Uterus (tissue), 4 donors: ENCODE data around the gene TWNK. TPM values are rescaled to one million over a fixed set of nuclear protein-coding genes. Genes with fewer than 3 reads are reported as not detected.

Experiments used
- DNase-seq, 2 donors: peaks; one replicate each; pipeline ENCODE4 v3.0.0-alpha.2; 2019 to 2020
- H3K27ac ChIP-seq, 2 donors: fragments of 200-600 bp; sonication (generic); 1 replicate in 1 of 2; 2 replicates in 1 of 2; pipeline ENCODE4 v1.5.1; 2016 to 2018
- H3K27me3 ChIP-seq, 2 donors: fragments of 200-600 bp; sonication (generic); one replicate each; pipeline ENCODE4 v1.5.1; 2018 to 2019; ENCODE audit warnings: control low read depth in 1 of 2
- H3K36me3 ChIP-seq, 2 donors: fragments of 200-600 bp; sonication (generic); one replicate each; pipeline ENCODE4 v1.5.1; 2019; ENCODE audit warnings: control low read depth in 1 of 2
- H3K4me1 ChIP-seq, 2 donors: fragments of 200-600 bp; sonication (generic); one replicate each; pipeline ENCODE4 v1.5.1; 2018 to 2019; ENCODE audit warnings: control low read depth in 1 of 2
- H3K4me3 ChIP-seq, 2 donors: fragments of 200-600 bp; sonication (generic); 1 replicate in 1 of 2; 2 replicates in 1 of 2; pipeline ENCODE4 v1.5.1; 2018 to 2019; ENCODE audit warnings: mild to moderate bottlenecking in 1 of 2
- H3K9me3 ChIP-seq, 2 donors: fragments of 200-600 bp; sonication (generic); one replicate each; pipeline ENCODE4 v1.5.1; 2019; ENCODE audit warnings: control low read depth in 1 of 2
- POLR2A ChIP-seq, 2 donors: fragments of 450-650 bp; IDR thresholded peaks; one replicate each; pipeline ENCODE4 v1.6.1; 2016; ENCODE audit warnings: antibody characterized with exemption in 2 of 2, mild to moderate bottlenecking in 1 of 2, moderate library complexity in 1 of 2
- intact Hi-C: fragments of 100-400 bp; cut with DNase I; formaldehyde crosslinking; loops from one replicate; pipeline ENCODE4 v1.15.1; 2023; ENCODE audit warnings: low total_unique reads
- total RNA-seq, 4 donors: library from RNA; depleted of rRNA in 3 of 4; stranded (reverse); fragments of >200 nt in 3 of 4; gene quantifications; one replicate each; pipeline versions ENCODE4 v1.1.0 to v1.2.4, GENCODE V29; 2014 to 2023
- TF ChIP-seq, protein P1 (sequence below), 4 experiments: fragments of 200-600 bp in 2 of 4; fragments of 450-650 bp in 2 of 4; sonication (generic) in 2 of 4; IDR thresholded peaks; one replicate each; pipeline ENCODE4 v1.5.1; 2016 to 2019; ENCODE audit warnings: antibody characterized with exemption in 4 of 4, mild to moderate bottlenecking in 2 of 4, moderate library complexity in 1 of 4
- donor health status: DM: yes; HTN: yes; CAD: no.

TWNK gene
- total RNA-seq, 4 donors from 2014 or later, result 0.51 to 11.8 (median 6.2) TPM

DNA sequence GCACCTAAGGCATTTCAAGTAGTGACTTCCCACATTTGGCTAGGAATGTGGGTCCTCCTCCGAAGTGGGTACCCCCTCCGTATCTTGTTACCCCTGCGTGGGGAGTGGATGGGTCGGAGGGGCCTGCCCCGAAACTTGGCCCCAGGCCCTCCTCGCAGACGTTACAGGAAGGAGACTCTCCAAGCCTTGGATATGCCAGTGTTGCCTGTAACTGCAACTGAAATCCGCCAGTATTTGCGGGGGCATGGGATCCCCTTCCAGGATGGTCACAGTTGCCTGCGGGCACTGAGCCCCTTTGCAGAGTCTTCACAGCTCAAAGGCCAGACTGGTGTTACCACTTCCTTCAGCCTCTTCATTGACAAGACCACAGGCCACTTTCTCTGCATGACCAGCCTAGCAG is 823 bp downstream of the TWNK start:
- DNase-seq, result no peak
- TF ChIP-seq, protein P1, sequence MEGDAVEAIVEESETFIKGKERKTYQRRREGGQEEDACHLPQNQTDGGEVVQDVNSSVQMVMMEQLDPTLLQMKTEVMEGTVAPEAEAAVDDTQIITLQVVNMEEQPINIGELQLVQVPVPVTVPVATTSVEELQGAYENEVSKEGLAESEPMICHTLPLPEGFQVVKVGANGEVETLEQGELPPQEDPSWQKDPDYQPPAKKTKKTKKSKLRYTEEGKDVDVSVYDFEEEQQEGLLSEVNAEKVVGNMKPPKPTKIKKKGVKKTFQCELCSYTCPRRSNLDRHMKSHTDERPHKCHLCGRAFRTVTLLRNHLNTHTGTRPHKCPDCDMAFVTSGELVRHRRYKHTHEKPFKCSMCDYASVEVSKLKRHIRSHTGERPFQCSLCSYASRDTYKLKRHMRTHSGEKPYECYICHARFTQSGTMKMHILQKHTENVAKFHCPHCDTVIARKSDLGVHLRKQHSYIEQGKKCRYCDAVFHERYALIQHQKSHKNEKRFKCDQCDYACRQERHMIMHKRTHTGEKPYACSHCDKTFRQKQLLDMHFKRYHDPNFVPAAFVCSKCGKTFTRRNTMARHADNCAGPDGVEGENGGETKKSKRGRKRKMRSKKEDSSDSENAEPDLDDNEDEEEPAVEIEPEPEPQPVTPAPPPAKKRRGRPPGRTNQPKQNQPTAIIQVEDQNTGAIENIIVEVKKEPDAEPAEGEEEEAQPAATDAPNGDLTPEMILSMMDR (IDR thresholded peaks at IDR 0.05), result no peak
- no peaks in the 10 kb centered on the region for H3K9me3 ChIP-seq
- intact Hi-C loops, result no loop called here
- H3K27me3 ChIP-seq, result no peaks in the 10 kb centered on the region
- H3K4me1 ChIP-seq, result peaks cover 6 to 20% of the 10 kb centered on the region in 2 donors
- H3K4me3 ChIP-seq, result peak overlapping the region in 1 of 2 donors; percentile 87
- no peak overlapping the region for H3K27ac ChIP-seq
- H3K36me3 ChIP-seq, result no peaks in the 10 kb centered on the region

DNA sequence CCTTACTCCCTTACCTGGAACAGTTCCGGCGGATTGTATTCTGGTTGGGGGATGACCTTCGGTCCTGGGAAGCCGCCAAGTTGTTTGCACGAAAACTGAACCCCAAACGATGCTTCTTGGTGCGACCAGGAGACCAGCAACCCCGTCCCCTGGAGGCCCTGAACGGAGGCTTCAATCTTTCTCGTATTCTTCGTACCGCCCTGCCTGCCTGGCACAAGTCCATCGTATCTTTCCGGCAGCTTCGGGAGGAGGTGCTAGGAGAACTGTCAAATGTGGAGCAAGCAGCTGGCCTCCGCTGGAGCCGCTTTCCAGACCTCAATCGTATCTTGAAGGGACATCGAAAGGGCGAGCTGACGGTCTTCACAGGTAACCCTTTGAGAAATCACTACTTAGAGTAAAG is 1.7 kb downstream of the TWNK start:
- Histone ChIP-seq H3K4me3 (no peak overlapping the region), H3K27me3 (no peaks in the 10 kb centered on the region), H3K9me3 (no peaks in the 10 kb centered on the region), H3K36me3 (no peaks in the 10 kb centered on the region), H3K4me1 (peaks cover 6 to 20% of the 10 kb centered on the region in 2 donors), H3K27ac (no peak overlapping the region)
- TF ChIP-seq, protein P1 (IDR thresholded peaks at IDR 0.05), result no peak
- TF ChIP-seq POLR2A (IDR thresholded peaks at IDR 0.05), result no peak
- DNase-seq, result no peak
- intact Hi-C loops, result no loop called here

DNA sequence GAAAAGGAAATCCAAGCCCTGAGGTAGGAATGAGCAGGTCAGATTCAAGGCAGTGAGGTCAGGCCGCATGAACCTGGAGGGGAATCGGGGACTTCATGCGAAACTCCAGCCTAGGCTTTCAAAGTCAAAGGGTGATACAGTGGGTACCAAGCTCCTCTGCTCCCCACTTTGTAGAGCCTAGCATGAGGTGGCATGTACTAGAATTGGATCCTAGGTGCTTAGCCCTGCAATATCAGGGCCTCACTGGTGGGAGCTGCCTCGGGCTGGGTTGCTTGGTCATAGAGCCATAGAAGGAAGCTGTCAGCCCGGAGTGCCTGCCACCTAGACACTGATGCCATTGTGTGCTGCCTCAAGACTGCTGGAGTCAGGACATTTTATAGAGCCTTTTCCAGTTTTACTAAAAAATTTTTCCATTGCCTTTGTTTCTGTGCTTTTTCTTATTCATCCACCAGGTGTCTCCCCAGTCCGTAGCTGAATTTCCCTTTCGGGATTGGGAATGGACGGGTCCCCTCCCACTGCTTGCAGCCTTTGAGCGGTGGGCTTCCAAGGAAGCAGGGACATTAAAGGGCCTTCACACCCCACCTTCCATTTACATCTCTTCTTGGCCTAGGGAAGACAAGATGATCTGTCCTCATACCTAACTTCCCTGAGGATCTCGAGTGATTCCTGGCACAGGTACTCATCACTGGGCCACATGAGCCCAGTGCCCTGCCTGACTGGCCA is 6.8 kb downstream of the TWNK start:
- Histone ChIP-seq H3K9me3 (no peaks in the 10 kb centered on the region), H3K36me3 (no peaks in the 10 kb centered on the region), H3K27ac (no peak overlapping the region), H3K27me3 (no peaks in the 10 kb centered on the region), H3K4me3 (no peak overlapping the region), H3K4me1 (no peaks in the 10 kb centered on the region)
- DNase-seq, result no peak
- TF ChIP-seq, protein P1 (IDR thresholded peaks at IDR 0.05), result peak; percentile 70 to 80 (median 76)
- no peak for TF ChIP-seq POLR2A (IDR thresholded peaks at IDR 0.05)
- intact Hi-C loops, result no loop called here

DNA sequence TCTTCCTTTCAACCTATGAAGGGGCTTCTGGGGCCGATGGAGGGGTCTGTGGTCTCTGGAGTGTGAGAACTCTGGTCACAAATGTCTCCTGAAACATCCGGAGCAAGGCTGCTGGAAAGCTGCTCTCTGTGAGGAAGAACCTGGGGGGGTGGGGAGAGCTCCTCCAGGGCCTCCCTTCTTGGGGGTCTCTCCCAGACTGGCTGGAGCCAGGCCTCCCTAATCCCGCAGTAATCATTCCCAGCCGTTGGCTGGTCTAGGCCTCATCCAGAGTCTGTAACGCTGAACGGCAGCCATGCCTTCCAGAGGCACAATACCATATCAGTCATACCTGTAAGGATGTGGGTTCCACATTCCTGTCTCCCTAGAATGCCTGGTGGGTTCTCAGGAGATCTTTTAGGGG is 7.8 kb downstream of the TWNK start:
- no peaks in the 10 kb centered on the region for H3K4me1 ChIP-seq
- H3K4me3 ChIP-seq, result no peak overlapping the region
- no peaks in the 10 kb centered on the region for H3K36me3 ChIP-seq
- no peaks in the 10 kb centered on the region for H3K27me3 ChIP-seq
- intact Hi-C loops, result no loop called here
- H3K9me3 ChIP-seq, result no peaks in the 10 kb centered on the region
- H3K27ac ChIP-seq, result no peak overlapping the region
- TF ChIP-seq, protein P1 (IDR thresholded peaks at IDR 0.05), result no peak
- TF ChIP-seq POLR2A (IDR thresholded peaks at IDR 0.05), result no peak
- no peak for DNase-seq

DNA sequence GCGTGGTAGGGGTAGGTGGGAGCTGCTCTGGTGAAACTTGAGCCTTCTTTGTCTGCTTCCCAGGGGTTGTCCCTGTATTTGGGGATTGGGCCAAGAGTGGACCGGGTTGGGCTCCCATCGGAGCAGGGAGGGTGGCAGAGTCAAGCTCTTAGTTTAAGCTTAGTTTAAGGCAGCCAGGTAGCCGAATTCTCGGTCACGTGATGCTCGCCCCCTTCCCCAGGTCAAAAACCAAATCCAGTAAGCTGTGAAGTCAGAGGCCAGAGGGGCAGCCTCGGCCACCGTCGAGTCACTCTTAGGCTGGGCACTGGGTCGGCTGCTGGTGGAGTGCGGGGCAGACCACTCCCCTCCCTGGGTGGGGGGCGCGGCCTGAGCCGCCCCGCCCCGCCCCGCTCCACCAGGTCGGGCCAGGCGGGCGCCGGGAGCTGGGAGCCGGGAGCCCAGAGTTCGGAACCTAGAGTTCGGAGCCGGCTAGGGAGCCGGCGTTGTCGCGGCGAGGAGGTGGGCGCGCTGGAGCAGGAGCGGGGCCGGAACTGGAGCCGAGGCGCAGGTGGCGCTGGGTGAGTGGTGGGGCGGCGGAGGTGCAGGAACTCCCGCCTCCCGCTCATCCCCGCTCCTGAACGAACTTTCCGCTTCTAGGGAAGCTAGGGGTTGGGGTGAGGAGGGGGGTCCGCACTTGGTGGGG is 9.5 kb downstream of the TWNK start:
- H3K4me1 ChIP-seq, result peaks cover 0 to 2% of the 10 kb centered on the region in 2 donors

More for the DNA sequence above, 9.5 kb downstream of the TWNK start:
- Histone ChIP-seq H3K36me3 (no peaks in the 10 kb centered on the region), H3K9me3 (no peaks in the 10 kb centered on the region), H3K27me3 (no peaks in the 10 kb centered on the region), H3K4me3 (peak overlapping the region; percentile 88 to 93), H3K27ac (peak overlapping the region; percentile 100)
- intact Hi-C loops, result no loop called here
- TF ChIP-seq, protein P1 (IDR thresholded peaks at IDR 0.05), result peak in 1 of 4 experiments; percentile 9
- no peak for TF ChIP-seq POLR2A (IDR thresholded peaks at IDR 0.05)
- DNase-seq, result no peak
